Liver (tissue), 9 donors: Measurements from ENCODE around the gene TYW5. TPM values are rescaled to one million over a fixed set of nuclear protein-coding genes. Genes with fewer than 3 reads are reported as not detected.
A peak's percentile ranks its signal among the peaks of the same experiment; 100 is the strongest.

Experiments used
- DNase-seq: peaks from one replicate; pipeline ENCODE4 v3.0.0-alpha.2; 2017; ENCODE audit warnings: low spot score
- H3K27ac ChIP-seq, 2 donors: one replicate each; pipeline ENCODE4 v1.7.0; 2013; ENCODE audit warnings: inconsistent platforms in 2 of 2, low read length in 2 of 2, control low read depth in 1 of 2, low read depth in 1 of 2, mild to moderate bottlenecking in 1 of 2
- H3K27me3 ChIP-seq, 4 donors: one replicate each; pipeline versions ENCODE4 v1.6.1 to v1.7.0; 2013; ENCODE audit warnings: low read length in 3 of 4, inconsistent platforms in 1 of 4, mild to moderate bottlenecking in 1 of 4, moderate library complexity in 1 of 4; ENCODE audit not compliant: control insufficient read depth in 4 of 4, insufficient read depth in 4 of 4
- H3K36me3 ChIP-seq, 4 donors: one replicate each; pipeline versions ENCODE4 v1.6.1 to v1.7.0; 2013; ENCODE audit warnings: low read length in 3 of 4, mild to moderate bottlenecking in 3 of 4, low read depth in 1 of 4, moderate library complexity in 1 of 4; ENCODE audit not compliant: control insufficient read depth in 4 of 4, insufficient read depth in 3 of 4
- H3K4me1 ChIP-seq, 4 donors: one replicate each; pipeline versions ENCODE4 v1.6.1 to v1.7.0; 2013; ENCODE audit warnings: low read length in 3 of 4, mild to moderate bottlenecking in 3 of 4, moderate library complexity in 1 of 4; ENCODE audit not compliant: control insufficient read depth in 4 of 4, insufficient read depth in 4 of 4
- H3K4me3 ChIP-seq, 3 donors: one replicate each; pipeline versions ENCODE4 v1.6.1 to v1.7.0; 2013; ENCODE audit warnings: low read length in 3 of 3, control low read depth in 1 of 3, low read depth in 1 of 3, mild to moderate bottlenecking in 1 of 3
- H3K9ac ChIP-seq, 2 donors: one replicate each; pipeline ENCODE4 v1.7.0; 2013; ENCODE audit warnings: low read length in 2 of 2, mild to moderate bottlenecking in 2 of 2, moderate library complexity in 2 of 2, control low read depth in 1 of 2, low read depth in 1 of 2
- H3K9me3 ChIP-seq, 4 donors: one replicate each; pipeline versions ENCODE4 v1.6.1 to v1.7.0; 2013; ENCODE audit warnings: low read length in 3 of 4; ENCODE audit not compliant: control insufficient read depth in 4 of 4
- EGR1 ChIP-seq, 2 donors: IDR thresholded peaks; 2 replicates each; pipeline ENCODE4 v1.6.1; 2016 to 2018; ENCODE audit warnings: antibody characterized with exemption in 2 of 2, low read depth in 2 of 2
- FOXA1 ChIP-seq: IDR thresholded peaks from 2 replicates; pipeline ENCODE4 v1.6.1; 2016; ENCODE audit warnings: antibody characterized with exemption
- FOXA2 ChIP-seq: IDR thresholded peaks from 2 replicates; pipeline ENCODE4 v1.6.1; 2016; ENCODE audit warnings: antibody characterized with exemption
- GABPA ChIP-seq, 2 donors: IDR thresholded peaks in 1 of 2; conservative IDR thresholded peaks in 1 of 2; 2 replicates each; pipeline ENCODE4 v1.6.1; 2016; ENCODE audit warnings: antibody characterized with exemption in 2 of 2, mild to moderate bottlenecking in 1 of 2, moderate library complexity in 1 of 2
- HNF4A ChIP-seq, 2 donors: conservative IDR thresholded peaks; 2 replicates each; pipeline ENCODE4 v1.6.1; 2016; ENCODE audit warnings: antibody characterized with exemption in 2 of 2, mild to moderate bottlenecking in 2 of 2
- HNF4G ChIP-seq: IDR thresholded peaks from 2 replicates; pipeline ENCODE4 v1.6.1; 2016; ENCODE audit warnings: antibody characterized with exemption
- JUND ChIP-seq, 2 donors: IDR thresholded peaks; 2 replicates each; pipeline ENCODE4 v1.6.1; 2016; ENCODE audit warnings: antibody characterized with exemption in 2 of 2
- NR2F2 ChIP-seq: IDR thresholded peaks from 2 replicates; pipeline ENCODE4 v1.6.1; 2016; ENCODE audit warnings: antibody characterized with exemption
- RAD21 ChIP-seq, 2 donors: IDR thresholded peaks; 2 replicates each; pipeline ENCODE4 v1.6.1; 2016; ENCODE audit warnings: antibody characterized with exemption in 2 of 2, mild to moderate bottlenecking in 2 of 2
- RXRA ChIP-seq, 2 donors: IDR thresholded peaks; 2 replicates each; pipeline ENCODE4 v1.6.1; 2017 to 2018; ENCODE audit warnings: antibody characterized with exemption in 2 of 2, mild to moderate bottlenecking in 1 of 2
- TAF1 ChIP-seq: conservative IDR thresholded peaks from 2 replicates; pipeline ENCODE4 v1.6.1; 2016; ENCODE audit warnings: antibody characterized with exemption, mild to moderate bottlenecking
- YY1 ChIP-seq: IDR thresholded peaks from 2 replicates; pipeline ENCODE4 v1.6.1; 2016; ENCODE audit warnings: antibody characterized with exemption, mild to moderate bottlenecking
- WGBS: extraction: QIAGEN DNeasy Blood & Tissue Kit; methylation state at CpG from one replicate; pipeline ENCODE4 v1.1.7; 2013; 5-methylcytosine and 5-hydroxymethylcytosine counted together
- polyA plus RNA-seq, 2 donors: library from polyadenylated mRNA; stranded (reverse) in 1 of 2; unstranded in 1 of 2; fragments of 200-250 nt in 1 of 2; fragments of >200 nt in 1 of 2; fragmentation: Nextera tagmentation in 1 of 2; extraction: Ambion mirVana in 1 of 2; gene quantifications; one replicate each; pipeline versions ENCODE4 v1.2.1 to v1.2.3, GENCODE V29; 2013 to 2015
- total RNA-seq, 2 donors: library from RNA; depleted of rRNA; stranded (reverse); fragments of >200 nt; gene quantifications; one replicate each; pipeline ENCODE4 v1.2.3, GENCODE V29; 2014
- TF ChIP-seq, protein P1 (sequence below): fragments of 150-350 bp; IDR thresholded peaks from 2 replicates; pipeline ENCODE4 v1.5.1; 2017; ENCODE audit warnings: improper control_type of control experiment, low read depth, low read length; ENCODE audit not compliant: missing input control
- TF ChIP-seq, protein P2 (sequence below): IDR thresholded peaks from 2 replicates; pipeline ENCODE4 v1.6.1; 2016; ENCODE audit warnings: antibody characterized with exemption, mild to moderate bottlenecking
- TF ChIP-seq, protein P3 (sequence below): IDR thresholded peaks from 2 replicates; pipeline ENCODE4 v1.6.1; 2016; ENCODE audit warnings: antibody characterized with exemption
- TF ChIP-seq, protein P4 (sequence below): IDR thresholded peaks from 2 replicates; pipeline ENCODE4 v1.6.1; 2016; ENCODE audit warnings: antibody characterized with exemption
- TF ChIP-seq, protein P5 (sequence below): IDR thresholded peaks from 2 replicates; pipeline ENCODE4 v1.6.1; 2016; ENCODE audit warnings: antibody characterized with exemption
- donor health status: healthy.
- donor health status: healthy.
- donor health status: healthy.
- donor health status: healthy.
- donor health status: healthy.

The TYW5 gene
- total and polyA plus RNA-seq, 4 donors, result 2.0 to 6.8 (median 4.9) TPM

DNA sequence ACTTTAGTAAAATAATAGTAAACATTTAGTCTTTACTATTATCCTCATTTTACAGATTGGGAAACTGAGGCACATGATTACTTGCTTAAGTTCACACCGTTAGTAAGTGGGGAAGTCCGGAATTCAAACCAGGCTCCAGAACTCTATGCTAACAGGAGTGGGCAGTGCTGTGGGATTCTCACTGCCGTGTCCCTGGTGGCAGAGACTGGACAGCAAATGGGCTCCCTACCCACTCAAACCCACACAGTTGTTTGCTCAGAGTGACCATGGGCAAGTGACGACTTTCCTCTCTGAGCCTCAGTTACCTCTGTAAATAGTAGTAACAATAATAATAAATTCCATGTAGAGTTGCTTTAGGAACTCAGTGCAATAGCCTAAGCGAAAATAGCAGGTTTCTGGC lies 24.1 kb upstream of the TYW5 start:
- Histone ChIP-seq H3K9me3 (no peaks in the 10 kb centered on the region), H3K36me3 (no peaks in the 10 kb centered on the region), H3K9ac (peak overlapping the region in 1 of 2 donors; percentile 67), H3K4me1 (peaks cover 0 to 36% (median 30%) of the 10 kb centered on the region in 4 donors), H3K27me3 (no peaks in the 10 kb centered on the region), H3K4me3 (peak overlapping the region in 2 of 3 donors; percentile 21 to 46), H3K27ac (peak overlapping the region; percentile 39 to 71)
- 49% methylated on average over 5 of the region's 5 CpGs for WGBS
- TF ChIP-seq, protein P1, sequence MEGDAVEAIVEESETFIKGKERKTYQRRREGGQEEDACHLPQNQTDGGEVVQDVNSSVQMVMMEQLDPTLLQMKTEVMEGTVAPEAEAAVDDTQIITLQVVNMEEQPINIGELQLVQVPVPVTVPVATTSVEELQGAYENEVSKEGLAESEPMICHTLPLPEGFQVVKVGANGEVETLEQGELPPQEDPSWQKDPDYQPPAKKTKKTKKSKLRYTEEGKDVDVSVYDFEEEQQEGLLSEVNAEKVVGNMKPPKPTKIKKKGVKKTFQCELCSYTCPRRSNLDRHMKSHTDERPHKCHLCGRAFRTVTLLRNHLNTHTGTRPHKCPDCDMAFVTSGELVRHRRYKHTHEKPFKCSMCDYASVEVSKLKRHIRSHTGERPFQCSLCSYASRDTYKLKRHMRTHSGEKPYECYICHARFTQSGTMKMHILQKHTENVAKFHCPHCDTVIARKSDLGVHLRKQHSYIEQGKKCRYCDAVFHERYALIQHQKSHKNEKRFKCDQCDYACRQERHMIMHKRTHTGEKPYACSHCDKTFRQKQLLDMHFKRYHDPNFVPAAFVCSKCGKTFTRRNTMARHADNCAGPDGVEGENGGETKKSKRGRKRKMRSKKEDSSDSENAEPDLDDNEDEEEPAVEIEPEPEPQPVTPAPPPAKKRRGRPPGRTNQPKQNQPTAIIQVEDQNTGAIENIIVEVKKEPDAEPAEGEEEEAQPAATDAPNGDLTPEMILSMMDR, result no peak
- TF ChIP-seq HNF4A (conservative IDR thresholded peaks at IDR 0.05) (no peak), RXRA (IDR thresholded peaks at IDR 0.05) (no peak), GABPA (IDR thresholded peaks at IDR 0.05 in 1 of 2, conservative IDR thresholded peaks at IDR 0.05 in 1 of 2) (no peak), EGR1 (IDR thresholded peaks at IDR 0.05; ENCODE audit: low read depth in 2 of 2) (no peak), FOXA1 (no peak), HNF4G (no peak), YY1 (no peak), RAD21 (IDR thresholded peaks at IDR 0.05) (no peak), TAF1 (no peak), JUND (IDR thresholded peaks at IDR 0.05) (no peak), FOXA2 (no peak), NR2F2 (no peak)
- TF ChIP-seq, protein P2, sequence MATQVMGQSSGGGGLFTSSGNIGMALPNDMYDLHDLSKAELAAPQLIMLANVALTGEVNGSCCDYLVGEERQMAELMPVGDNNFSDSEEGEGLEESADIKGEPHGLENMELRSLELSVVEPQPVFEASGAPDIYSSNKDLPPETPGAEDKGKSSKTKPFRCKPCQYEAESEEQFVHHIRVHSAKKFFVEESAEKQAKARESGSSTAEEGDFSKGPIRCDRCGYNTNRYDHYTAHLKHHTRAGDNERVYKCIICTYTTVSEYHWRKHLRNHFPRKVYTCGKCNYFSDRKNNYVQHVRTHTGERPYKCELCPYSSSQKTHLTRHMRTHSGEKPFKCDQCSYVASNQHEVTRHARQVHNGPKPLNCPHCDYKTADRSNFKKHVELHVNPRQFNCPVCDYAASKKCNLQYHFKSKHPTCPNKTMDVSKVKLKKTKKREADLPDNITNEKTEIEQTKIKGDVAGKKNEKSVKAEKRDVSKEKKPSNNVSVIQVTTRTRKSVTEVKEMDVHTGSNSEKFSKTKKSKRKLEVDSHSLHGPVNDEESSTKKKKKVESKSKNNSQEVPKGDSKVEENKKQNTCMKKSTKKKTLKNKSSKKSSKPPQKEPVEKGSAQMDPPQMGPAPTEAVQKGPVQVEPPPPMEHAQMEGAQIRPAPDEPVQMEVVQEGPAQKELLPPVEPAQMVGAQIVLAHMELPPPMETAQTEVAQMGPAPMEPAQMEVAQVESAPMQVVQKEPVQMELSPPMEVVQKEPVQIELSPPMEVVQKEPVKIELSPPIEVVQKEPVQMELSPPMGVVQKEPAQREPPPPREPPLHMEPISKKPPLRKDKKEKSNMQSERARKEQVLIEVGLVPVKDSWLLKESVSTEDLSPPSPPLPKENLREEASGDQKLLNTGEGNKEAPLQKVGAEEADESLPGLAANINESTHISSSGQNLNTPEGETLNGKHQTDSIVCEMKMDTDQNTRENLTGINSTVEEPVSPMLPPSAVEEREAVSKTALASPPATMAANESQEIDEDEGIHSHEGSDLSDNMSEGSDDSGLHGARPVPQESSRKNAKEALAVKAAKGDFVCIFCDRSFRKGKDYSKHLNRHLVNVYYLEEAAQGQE, result no peak
- TF ChIP-seq, protein P3, sequence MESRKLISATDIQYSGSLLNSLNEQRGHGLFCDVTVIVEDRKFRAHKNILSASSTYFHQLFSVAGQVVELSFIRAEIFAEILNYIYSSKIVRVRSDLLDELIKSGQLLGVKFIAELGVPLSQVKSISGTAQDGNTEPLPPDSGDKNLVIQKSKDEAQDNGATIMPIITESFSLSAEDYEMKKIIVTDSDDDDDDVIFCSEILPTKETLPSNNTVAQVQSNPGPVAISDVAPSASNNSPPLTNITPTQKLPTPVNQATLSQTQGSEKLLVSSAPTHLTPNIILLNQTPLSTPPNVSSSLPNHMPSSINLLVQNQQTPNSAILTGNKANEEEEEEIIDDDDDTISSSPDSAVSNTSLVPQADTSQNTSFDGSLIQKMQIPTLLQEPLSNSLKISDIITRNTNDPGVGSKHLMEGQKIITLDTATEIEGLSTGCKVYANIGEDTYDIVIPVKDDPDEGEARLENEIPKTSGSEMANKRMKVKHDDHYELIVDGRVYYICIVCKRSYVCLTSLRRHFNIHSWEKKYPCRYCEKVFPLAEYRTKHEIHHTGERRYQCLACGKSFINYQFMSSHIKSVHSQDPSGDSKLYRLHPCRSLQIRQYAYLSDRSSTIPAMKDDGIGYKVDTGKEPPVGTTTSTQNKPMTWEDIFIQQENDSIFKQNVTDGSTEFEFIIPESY, result no peak
- TF ChIP-seq, protein P4, sequence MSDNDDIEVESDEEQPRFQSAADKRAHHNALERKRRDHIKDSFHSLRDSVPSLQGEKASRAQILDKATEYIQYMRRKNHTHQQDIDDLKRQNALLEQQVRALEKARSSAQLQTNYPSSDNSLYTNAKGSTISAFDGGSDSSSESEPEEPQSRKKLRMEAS, result no peak
- TF ChIP-seq, protein P5, sequence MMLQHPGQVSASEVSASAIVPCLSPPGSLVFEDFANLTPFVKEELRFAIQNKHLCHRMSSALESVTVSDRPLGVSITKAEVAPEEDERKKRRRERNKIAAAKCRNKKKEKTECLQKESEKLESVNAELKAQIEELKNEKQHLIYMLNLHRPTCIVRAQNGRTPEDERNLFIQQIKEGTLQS, result no peak
- no peak for DNase-seq
